ENCODE data around the gene STAP2. TPM values are rescaled to one million over a fixed set of nuclear protein-coding genes. Genes with fewer than 3 reads are reported as not detected.

STAP2 gene
- total and polyA plus RNA-seq, 9 of the 15 experiments (the other 6 are each of a cell fraction or from before 2014, with no cell fraction given) = 1.2 to 9.8 (median 4.5) TPM

DNA sequence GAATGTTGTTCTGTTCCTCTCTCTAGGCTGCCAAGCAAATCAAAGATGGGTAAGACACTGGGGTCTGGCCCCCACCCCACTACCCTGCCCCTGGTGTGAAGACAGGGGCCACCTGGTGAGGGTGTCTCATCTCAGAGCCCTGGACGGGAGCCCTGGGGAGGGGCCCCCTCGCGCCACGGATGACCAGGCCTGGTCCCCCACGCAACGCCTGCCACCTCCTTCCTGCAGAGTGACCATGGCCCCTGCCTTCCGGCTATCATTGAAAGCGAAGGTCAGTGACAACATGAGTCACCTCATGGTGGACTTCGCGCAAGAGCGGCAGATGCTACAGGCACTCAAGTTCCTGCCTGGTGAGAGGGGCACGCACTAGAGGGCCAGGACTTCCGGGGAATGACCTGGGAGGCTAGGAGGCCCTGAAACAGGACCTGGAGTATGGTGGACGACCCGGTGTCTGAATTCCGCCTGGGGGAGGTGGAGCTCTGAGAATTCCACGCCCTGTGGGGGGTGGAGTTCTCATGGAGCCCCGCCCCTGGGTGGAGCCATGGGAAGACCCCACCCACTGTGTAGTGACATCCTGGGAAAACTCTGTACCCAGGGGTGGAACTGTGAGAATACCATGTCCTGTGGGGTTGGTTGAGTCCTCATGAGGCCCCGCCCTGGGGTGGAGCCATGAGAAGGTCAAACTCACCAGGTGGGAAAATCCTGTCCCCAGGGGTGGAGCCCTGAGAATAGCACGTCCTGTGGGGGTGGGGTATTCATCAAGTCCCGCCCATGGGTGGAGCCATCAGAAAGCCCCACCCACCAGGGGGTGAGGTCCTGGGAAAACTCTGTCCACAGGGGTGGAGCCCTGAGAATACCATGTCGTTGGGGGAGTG is 28.1 kb downstream of the STAP2 start (continued):
- TF ChIP-seq, protein P1, sequence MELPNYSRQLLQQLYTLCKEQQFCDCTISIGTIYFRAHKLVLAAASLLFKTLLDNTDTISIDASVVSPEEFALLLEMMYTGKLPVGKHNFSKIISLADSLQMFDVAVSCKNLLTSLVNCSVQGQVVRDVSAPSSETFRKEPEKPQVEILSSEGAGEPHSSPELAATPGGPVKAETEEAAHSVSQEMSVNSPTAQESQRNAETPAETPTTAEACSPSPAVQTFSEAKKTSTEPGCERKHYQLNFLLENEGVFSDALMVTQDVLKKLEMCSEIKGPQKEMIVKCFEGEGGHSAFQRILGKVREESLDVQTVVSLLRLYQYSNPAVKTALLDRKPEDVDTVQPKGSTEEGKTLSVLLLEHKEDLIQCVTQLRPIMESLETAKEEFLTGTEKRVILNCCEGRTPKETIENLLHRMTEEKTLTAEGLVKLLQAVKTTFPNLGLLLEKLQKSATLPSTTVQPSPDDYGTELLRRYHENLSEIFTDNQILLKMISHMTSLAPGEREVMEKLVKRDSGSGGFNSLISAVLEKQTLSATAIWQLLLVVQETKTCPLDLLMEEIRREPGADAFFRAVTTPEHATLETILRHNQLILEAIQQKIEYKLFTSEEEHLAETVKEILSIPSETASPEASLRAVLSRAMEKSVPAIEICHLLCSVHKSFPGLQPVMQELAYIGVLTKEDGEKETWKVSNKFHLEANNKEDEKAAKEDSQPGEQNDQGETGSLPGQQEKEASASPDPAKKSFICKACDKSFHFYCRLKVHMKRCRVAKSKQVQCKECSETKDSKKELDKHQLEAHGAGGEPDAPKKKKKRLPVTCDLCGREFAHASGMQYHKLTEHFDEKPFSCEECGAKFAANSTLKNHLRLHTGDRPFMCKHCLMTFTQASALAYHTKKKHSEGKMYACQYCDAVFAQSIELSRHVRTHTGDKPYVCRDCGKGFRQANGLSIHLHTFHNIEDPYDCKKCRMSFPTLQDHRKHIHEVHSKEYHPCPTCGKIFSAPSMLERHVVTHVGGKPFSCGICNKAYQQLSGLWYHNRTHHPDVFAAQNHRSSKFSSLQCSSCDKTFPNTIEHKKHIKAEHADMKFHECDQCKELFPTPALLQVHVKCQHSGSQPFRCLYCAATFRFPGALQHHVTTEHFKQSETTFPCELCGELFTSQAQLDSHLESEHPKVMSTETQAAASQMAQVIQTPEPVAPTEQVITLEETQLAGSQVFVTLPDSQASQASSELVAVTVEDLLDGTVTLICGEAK (IDR thresholded peaks at IDR 0.05) = peak; percentile 60; the same call in 1 of the 2 replicates
- TF ChIP-seq, protein P1 (CRISPR knock-in tag; IDR thresholded peaks at IDR 0.05) = no peak
- TF ChIP-seq CREBBP (IDR thresholded peaks at IDR 0.05; ENCODE audit: low read depth, low read length) (no peak), SMARCC2 (IDR thresholded peaks at IDR 0.05; ENCODE audit: low read depth) (no peak), ZNF280B (CRISPR knock-in tag; IDR thresholded peaks at IDR 0.05) (no peak), MNT (conservative IDR thresholded peaks at IDR 0.05) (peak in 1 of 2 experiments; percentile 66; a peak in 3 of 4 replicates), NR4A1 (CRISPR knock-in tag; IDR thresholded peaks at IDR 0.05) (no peak), NR4A1 (tag; IDR thresholded peaks at IDR 0.05) (no peak), HNRNPLL (IDR thresholded peaks at IDR 0.05; ENCODE audit: low read depth, low read length, poor library complexity, severe bottlenecking) (no peak), ZNF347 (CRISPR knock-in tag; IDR thresholded peaks at IDR 0.05; ENCODE audit: low read depth) (no peak), FUS (optimal IDR thresholded peaks at IDR 0.05; ENCODE audit: low read depth, low read length) (no peak), NFE2L1 (tag; IDR thresholded peaks at IDR 0.05; ENCODE audit: borderline replicate concordance, low read depth) (no peak), ZNF23 (CRISPR knock-in tag; IDR thresholded peaks at IDR 0.05) (no peak), EP300 (IDR thresholded peaks at IDR 0.05; ENCODE audit: low read length) (no peak), ZNF316 (IDR thresholded peaks at IDR 0.05) (no peak), XRCC4 (IDR thresholded peaks at IDR 0.05; ENCODE audit: extremely low read depth, insufficient read depth, insufficient read length) (no peak)
